GM18505 (cell line): Measurements from ENCODE around the gene SCRN2.

Experiments
- ATAC-seq: cut with Tn5 transposase; IDR thresholded peaks from one replicate; pipeline ENCODE4 v1.9.1; 2021; ENCODE audit not compliant: unreplicated experiment
- POLR2A ChIP-seq: IDR thresholded peaks from 4 replicates; pipeline ENCODE4 v1.6.1; 2011; ENCODE audit warnings: borderline replicate concordance; ENCODE audit not compliant: insufficient read depth, insufficient read length; ENCODE audit errors: extremely low read depth

Gene SCRN2

GRCh38 chr17:47808036-47808829, 32.8 kb downstream of the SCRN2 start:
- no peak for ATAC-seq
- TF ChIP-seq POLR2A: no peak

GRCh38 chr17:47807421-47807820, 33.7 kb downstream of the SCRN2 start:
- no peak for TF ChIP-seq POLR2A
- no peak for ATAC-seq

- TF ChIP-seq POLR2A: no peak
- ATAC-seq: no peak
These were observed 34.2 kb downstream of the SCRN2 start for GRCh38 chr17:47806913-47807255.

- ATAC-seq: no peak
- no peak for TF ChIP-seq POLR2A
These were observed 34.8 kb downstream of the SCRN2 start for GRCh38 chr17:47806026-47806912.

DNA sequence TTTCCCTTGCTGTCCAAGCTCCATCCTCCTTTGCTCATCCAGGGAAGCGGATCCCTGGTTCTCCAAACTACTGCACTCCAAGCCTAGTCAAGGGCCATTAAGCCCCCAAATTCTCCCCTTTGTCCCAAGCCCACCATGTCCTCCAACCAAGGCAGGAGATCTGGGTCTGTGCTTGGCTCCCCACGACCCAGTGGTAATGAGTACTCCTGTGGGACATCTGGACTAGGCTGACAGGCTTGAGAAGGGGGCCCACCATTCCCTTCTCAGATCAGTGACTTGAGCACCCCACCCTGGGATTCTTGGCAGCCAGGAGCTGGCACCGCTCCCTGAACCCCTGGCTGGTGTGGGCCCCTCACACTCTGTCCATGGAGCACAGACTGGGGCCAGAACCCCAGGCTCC, 36.6 kb downstream of the SCRN2 start:
- no peak for ATAC-seq
- TF ChIP-seq POLR2A: no peak

DNA sequence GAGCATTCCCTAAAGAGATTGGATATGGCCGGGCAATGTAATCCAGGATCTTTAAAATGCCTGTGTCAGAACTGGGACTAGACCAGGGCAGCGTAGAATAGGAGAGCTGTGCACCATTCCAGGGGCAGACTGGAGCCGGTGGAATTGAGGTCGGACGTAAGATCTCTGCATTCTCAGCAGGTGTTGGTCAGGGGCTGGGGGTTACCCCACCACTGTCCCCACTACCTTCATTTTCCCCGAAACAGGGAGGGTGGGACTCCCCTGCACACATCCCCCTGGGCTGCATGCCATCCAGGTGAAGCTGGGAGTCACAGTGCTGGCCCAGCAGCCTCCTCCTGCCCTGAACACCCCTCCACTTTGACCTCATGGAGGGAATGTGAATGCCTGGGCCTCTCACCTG, 37.3 kb downstream of the SCRN2 start:
- no peak for TF ChIP-seq POLR2A
- no peak for ATAC-seq

DNA sequence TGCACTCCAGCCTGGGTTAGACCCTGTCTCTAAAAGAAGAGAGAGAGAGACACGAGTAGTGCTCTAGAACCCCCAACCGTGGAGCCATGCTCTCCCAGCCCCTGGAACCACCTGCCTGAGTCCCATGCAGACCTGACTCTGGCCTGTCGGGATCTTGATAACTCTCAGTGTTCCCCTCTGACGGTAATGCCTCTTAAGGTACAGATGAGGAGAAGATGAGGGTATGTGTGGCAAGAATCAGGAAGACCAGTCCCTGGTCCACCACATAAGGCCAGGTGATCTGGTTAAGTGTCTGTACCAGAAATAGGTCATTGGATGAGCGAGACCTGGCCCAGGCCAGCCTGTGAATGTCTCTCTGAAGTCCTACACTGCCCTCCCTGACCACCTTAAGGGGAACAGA, 37.9 kb downstream of the SCRN2 start:
- TF ChIP-seq POLR2A: no peak
- ATAC-seq: no peak

- no peak for ATAC-seq
- TF ChIP-seq POLR2A: no peak
These were observed 38.6 kb downstream of the SCRN2 start for GRCh38 chr17:47802341-47803022.

GRCh38 chr17:47801906-47802305, 39.2 kb downstream of the SCRN2 start:
- ATAC-seq: no peak
- no peak for TF ChIP-seq POLR2A

GRCh38 chr17:47801176-47801765, 39.8 kb downstream of the SCRN2 start:
- ATAC-seq: no peak
- no peak for TF ChIP-seq POLR2A

GRCh38 chr17:47800686-47801085, 40.4 kb downstream of the SCRN2 start:
- TF ChIP-seq POLR2A: no peak
- ATAC-seq: no peak

DNA sequence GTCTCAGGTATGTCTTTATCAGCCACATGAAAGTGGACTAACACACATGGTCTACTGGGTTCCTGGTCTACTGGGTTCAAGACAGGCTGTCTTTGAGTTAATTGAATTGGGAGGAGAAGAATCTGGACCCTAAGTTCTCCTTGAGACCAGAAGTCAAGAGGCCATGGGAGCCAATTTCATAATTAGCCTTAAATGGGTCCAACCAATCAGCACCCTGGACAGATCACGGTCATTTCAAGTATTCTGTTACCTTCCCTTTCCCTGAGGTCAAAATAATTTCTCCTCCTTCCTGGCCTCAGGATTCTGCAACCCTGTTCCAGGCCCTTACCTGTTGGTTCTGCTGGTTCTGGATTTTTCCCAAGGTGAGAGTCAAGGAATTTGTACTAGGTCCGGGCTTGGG, 43.3 kb downstream of the SCRN2 start:
- TF ChIP-seq POLR2A: no peak
- no peak for ATAC-seq

- ATAC-seq: no peak
- TF ChIP-seq POLR2A: no peak
These were observed 48.1 kb downstream of the SCRN2 start for GRCh38 chr17:47792979-47793378.
